GM18517 (cell line): ENCODE data around the gene TSSC4.

Experiments used
- ATAC-seq: cut with Tn5 transposase; IDR thresholded peaks from one replicate; pipeline ENCODE4 v1.9.1; 2021; ENCODE audit warnings: mild to moderate bottlenecking, moderate library complexity; ENCODE audit not compliant: unreplicated experiment

The TSSC4 gene

DNA sequence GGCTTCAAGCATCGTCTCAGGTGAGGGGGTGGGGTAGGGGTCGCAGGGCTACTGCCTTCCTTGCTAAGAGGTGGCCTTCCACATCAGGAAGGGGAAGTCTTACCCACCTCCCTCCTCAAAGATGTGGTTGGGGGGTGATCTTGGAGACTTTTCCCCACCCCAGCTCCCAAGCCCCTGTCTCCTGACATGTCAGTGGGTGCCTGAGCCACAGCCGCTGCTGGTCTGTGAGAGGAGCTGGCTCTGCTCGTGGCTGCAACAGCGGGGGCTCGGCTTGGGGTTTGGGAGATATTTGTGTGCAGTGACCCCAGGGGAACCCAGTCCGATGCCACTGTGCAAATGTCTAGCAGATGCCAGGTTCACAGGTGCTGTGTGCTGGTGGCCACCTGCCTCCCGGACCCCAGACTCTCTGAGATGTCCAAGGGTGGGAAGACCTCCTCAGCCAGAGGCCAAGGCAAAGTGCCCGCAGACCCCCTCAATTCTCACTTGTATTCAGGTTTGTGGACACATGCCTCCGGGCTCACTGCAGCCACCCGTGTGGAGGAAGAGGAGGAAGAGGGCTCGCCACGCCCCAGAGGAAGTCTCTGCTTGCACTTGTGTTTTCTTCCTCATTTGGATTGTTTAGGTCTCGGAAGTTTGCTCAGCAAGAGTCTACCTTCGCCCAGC is 46.2 kb downstream of the TSSC4 start:
- ATAC-seq, result no peak

DNA sequence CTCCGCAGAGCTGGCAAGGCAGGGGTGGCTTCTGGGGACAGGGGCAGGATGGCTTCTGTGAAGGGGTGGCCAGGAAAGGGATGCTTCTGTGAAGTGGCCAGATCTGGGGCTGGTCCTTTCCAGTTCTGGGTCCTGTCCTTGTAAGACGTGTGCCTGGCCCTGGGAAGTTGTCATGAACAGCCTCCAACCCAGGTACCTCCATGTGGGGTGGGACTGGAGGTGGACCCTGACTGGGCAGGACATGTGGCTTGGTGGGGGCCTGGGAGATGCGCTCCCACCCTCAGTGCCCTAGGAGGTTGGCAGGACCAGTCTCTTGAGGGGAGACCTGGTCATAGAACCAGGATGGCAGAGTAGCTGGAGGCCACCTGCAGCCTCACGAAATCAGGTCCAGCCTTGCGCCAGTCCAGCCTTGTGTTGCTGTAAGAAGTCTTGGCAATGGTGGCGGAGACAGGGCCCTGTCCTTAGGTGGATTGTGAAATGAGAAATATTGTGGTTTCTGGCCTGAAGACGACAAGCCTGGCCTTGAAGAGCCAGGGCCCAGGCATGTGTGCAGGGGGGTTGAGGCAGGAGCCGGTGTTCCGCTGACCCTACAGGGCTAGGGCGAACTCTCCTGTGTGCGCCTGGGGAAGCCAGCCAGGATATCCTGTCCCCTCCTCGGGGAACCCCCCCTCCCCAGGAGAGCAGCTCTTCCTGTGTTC is 46.9 kb downstream of the TSSC4 start:
- ATAC-seq, result no peak

DNA sequence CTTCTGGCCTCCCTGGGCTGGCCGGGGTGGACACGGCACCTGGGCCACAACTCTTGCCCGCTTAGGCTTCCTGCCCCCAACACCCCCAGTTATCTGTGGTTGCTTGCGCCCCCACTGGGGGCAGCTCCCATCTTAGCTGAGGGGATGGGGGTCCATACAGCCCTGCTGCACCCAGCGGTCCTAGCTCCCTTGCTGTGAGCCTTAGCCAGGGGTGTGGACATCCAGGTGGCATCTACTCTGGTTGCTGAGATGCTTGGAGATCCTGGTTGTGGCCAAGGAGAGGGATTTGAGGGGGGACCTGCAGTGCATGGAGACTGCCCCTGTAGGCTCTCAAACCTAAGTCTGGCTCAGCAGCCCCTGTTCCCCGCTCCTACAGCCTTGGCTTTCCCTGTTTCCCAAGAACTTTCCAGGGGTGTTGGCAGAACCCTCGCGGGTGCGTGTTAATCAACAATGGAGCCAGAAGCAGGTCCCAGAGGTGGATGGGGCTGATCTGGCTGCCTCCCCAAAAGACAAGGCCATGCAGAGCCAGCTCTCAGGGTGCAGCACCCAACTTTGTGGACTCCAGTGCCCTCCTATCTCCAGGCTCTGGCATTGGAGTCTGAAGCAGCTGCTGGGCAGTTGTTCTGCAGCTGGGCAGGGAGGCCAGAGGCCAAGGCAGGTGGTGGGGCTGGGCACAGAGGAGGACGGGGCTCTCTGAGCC is 47.6 kb downstream of the TSSC4 start:
- no peak for ATAC-seq

DNA sequence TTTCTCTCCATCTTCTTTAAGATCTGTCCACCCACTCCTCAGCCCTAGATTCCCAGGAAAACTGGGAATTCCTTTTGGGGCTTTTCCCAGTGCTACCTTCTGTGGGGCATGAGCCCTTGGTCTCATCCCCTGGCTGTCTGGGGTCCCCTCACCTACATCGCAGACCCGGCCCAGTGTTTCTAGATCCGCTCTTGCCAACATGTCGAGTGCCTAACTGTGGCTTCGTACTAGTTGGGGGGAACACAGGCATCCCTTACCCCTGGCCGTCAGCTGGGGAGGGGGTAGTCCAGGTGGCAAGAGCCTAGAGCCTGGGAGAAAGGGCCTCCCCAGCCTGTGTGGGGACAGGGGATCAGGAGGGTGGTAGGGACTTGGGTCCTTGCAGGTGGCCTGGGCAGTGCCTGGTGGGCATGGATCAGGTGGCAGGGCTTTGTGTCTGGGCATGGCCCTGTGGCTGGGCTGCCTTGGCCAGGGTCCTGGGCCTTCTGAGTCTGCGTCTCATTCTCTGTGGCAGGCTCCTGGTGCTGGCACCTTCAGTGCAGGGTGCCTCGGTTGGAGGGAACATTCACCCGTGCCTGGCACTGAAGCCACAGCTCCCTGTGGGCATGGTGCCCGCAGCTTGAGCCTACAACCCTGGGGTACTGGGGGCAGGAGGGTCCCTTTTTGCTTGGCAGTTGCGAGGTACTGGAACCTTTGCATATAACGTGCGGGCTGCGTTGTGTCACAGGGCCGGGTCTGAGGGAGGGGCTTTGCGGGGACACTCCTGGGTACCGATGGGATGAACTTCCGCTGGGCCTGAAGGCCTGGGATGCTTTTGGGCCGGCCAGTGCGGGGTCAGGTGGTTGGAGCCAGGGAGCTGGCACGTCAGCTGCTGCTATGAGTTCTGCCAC is 48.4 kb downstream of the TSSC4 start:
- no peak for ATAC-seq

DNA sequence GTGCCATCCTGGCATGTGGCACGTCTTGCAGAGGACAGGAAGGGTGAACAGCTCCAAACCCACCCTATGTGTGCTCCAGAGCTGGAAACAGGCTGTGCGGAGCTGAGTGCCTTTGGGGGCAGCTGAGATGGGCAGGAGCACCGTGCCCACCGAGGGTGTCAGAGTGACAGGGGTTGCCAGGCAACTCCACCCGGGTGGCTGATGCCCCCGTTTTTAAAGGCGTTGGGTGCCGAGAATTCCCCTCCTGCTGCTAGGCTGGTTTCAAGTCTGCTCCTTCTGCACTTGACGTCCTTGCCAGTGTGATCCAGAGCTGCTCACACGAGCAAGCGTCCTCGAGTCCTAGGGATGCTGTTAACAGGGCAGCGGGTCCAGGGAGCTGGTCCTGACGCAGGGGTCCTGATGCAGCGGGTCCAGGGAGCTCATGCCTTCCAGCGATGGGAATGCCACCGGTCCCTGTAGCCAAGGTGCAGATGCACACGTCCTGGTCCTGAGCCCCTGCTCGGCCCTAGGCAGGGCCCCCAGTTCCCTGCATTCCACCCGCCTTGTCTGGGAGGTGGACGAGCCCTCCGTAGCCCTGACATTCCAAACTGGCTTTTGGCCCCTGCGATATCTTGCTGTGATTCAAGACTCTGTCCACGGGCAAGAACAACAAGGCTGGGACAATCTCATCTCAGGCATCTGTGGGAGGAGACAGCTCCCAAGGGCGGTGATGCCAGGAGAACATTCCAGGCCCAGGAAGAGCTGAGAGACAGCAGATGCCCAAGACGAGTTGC is 49.2 kb downstream of the TSSC4 start:
- no peak for ATAC-seq

DNA sequence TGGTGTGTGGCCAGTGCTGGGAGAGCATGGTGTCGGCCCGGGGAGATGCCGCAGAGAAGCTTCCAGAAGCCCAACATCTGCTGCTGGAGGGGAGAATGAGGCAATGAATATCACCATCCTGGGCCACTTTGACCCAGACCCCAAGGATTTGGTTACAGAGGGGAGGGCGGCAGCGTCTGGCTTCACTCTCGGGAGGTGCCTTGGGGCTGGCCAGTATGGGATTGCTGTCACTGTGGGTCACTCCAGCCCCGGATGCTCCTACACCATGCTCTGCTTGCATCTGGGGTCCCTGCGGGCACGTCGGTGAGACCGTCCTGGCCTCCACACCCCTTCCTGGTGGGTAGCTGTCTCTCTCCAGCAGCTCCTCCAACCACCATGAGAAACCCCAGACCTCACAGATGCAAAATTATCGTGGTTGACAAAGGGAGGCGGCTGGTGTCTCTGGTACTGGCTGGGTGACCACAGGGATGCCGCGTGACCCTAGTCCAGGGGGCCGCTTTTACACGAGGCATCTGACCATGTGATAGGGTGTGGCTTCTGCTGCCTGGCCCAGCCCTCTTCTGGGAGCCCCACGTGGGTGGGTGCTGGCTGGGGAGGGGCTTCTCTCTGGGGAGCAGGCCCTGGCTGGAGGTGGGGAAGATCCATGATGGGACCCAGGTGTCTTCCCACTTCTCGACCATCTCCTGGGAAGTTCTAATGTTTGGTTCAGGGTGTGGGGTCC is 49.9 kb downstream of the TSSC4 start:
- no peak for ATAC-seq

DNA sequence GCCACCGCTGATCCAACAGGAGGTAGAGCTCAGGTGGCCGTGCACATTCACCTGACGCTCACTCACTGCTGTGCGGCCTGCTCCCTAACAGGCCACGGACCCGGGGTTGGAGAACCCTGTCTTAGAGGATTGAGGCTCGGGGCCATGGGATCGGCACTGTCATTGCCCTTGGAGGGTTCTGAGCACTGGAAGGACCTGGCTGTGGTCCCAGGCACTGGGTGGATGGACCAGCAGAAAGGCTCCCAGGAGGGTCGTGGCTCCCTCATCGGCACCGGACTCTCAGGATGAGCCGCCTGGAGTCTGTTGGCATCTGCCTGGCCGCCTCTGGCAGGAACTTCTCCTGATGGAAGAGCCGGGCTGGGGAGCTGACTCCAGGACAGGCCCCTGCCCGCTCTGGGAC is 50.8 kb downstream of the TSSC4 start:
- no peak for ATAC-seq

DNA sequence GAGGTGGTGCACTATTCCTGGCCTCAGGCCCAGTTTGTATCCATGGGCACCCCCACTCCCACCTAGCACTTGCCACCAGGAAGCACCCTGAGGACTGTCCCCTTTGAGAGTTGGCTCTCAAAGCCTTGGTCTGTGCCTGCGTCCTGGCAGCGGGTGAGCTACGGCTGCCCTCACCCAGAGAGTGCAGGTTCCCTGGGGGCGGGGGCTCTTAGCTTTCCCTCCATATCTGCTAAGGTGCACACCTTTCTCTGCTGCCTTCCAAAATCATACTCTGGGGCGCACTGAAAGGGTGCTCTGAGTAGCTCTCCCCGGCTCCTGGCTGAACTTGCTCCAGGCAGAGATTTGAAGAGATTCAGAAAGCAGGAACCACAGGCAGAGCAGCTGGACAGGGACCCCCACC is 51.4 kb downstream of the TSSC4 start:
- ATAC-seq, result no peak

DNA sequence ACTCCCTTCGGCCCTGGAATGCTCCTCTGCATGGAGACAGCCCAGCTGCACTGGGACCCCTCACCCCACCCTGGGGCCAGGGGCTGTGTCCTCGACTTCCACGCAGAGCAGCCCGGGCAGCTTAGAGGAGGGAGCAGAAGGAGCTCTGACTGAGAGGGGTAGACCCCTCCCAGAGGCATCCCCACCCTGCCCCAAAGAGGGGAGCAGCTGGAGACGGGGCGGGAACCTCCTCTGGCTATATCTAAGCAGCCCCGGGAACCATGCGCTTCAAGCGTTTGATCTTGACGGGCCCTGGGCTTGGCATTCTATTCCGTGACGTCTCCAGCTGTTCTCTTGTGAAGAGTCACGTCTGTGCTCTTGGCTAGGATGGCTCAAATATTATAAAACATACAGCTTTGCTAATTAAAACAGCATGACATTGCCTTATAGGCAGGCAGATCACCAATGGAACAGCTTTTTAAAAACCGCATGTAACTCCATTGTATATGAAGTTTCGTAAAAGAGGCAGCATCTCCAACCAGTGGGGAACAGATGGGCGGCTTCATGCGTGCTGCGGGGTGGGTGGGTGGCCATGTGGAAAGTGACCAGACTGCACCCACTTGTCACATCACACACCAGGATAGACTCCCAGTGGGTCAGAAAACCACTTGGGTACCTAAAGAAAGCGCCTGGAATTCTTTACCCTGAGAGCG is 51.9 kb downstream of the TSSC4 start:
- no peak for ATAC-seq

DNA sequence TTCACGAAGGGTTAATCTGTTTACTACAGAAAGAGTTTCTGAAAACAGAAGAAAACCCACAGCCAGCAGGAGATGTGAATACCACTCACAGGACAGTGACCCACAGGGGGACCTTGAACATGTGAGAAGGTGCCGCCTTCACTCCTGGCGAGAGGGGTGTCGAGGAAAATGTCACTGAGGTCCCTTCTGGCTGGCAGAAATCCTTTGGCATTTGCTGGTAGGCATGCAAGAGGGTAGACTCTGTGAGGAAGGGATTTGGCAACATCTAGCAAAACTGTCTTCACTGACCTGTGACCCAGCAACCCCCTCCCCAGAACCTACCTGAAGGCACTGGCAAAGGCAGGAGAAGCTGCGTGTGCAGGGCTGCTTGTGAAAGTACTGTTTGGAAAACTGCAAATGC is 52.9 kb downstream of the TSSC4 start:
- no peak for ATAC-seq
